Fibroblast of lung (primary cell): Measurements from ENCODE around the gene RBM27.
"Not testable (repeated sequence)": the region's sequence is repeated elsewhere in the genome, so short reads cannot be mapped to it uniquely, and the experiment has no call there.

Experiments used
- EZH2 ChIP-seq: IDR thresholded peaks from 2 replicates; pipeline ENCODE4 v1.5.1; 2012; ENCODE audit warnings: low read length, control low read depth, mild to moderate bottlenecking; ENCODE audit errors: missing control alignments
- TF ChIP-seq, protein P1 (sequence below), 2 donors: IDR thresholded peaks in 1 of 2; conservative IDR thresholded peaks in 1 of 2; 1 replicate in 1 of 2; 2 replicates in 1 of 2; pipeline ENCODE4 v1.5.1; 2011 to 2012; ENCODE audit warnings: low read length in 2 of 2, control low read depth in 1 of 2, inconsistent platforms in 1 of 2, low read depth in 1 of 2, mild to moderate bottlenecking in 1 of 2

DNA sequence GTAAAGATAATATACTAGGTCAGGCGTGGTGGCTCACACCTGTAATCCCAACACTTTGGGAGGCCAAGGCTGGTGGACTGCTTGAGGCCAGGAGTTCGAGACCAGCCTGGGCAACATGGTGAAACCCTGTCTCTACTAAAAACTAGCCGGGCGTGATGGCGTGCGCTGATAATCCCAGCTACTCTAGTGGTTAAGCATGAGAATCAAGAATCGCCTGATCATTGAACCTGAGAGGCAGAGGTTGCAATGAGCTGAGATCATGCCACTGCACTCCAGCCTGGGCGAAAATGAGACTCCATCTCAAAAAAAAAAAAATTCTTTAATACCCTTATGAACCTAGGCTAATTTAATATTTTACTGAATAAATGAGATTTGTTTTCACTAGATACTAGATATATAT is 30.4 kb upstream of the RBM27 start:
- TF ChIP-seq, protein P1, sequence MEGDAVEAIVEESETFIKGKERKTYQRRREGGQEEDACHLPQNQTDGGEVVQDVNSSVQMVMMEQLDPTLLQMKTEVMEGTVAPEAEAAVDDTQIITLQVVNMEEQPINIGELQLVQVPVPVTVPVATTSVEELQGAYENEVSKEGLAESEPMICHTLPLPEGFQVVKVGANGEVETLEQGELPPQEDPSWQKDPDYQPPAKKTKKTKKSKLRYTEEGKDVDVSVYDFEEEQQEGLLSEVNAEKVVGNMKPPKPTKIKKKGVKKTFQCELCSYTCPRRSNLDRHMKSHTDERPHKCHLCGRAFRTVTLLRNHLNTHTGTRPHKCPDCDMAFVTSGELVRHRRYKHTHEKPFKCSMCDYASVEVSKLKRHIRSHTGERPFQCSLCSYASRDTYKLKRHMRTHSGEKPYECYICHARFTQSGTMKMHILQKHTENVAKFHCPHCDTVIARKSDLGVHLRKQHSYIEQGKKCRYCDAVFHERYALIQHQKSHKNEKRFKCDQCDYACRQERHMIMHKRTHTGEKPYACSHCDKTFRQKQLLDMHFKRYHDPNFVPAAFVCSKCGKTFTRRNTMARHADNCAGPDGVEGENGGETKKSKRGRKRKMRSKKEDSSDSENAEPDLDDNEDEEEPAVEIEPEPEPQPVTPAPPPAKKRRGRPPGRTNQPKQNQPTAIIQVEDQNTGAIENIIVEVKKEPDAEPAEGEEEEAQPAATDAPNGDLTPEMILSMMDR (conservative IDR thresholded peaks at IDR 0.05 in 1 of 2, IDR thresholded peaks at IDR 0.05 in 1 of 2; ENCODE audit: low read depth in 1 of 2, low read length in 2 of 2), result not testable (repeated sequence)
- TF ChIP-seq EZH2, result not testable (repeated sequence)
